GM18907 (cell line): ENCODE measurements around the gene SH3RF1.

ENCODE experiments used
- ATAC-seq: cut with Tn5 transposase; IDR thresholded peaks from one replicate; pipeline ENCODE4 v1.9.1; 2021; ENCODE audit warnings: mild to moderate bottlenecking, moderate library complexity; ENCODE audit not compliant: unreplicated experiment

Gene SH3RF1

GRCh38 chr4:169048868-169049414 is 221.8 kb downstream of the SH3RF1 start:
- ATAC-seq, result no peak

GRCh38 chr4:169047956-169048355 is 222.8 kb downstream of the SH3RF1 start:
- ATAC-seq, result no peak

- ATAC-seq, result no peak
These were observed 224.7 kb downstream of the SH3RF1 start for GRCh38 chr4:169045862-169046584.

GRCh38 chr4:169044714-169045447 is 225.9 kb downstream of the SH3RF1 start:
- no peak for ATAC-seq
